Endodermal cell (in vitro differentiated cells): Measurements from ENCODE around the gene ANXA8. TPM values are rescaled to one million over a fixed set of nuclear protein-coding genes. Genes with fewer than 3 reads are reported as not detected.

ENCODE experiments used
- DNase-seq: peaks from one replicate; pipeline ENCODE4 v3.0.0-alpha.2; 2017
- H3K27ac ChIP-seq: 2 replicates; pipeline ENCODE4 v1.5.1; 2013; ENCODE audit warnings: mild to moderate bottlenecking, low read depth, low read length, moderate library complexity
- H3K27me3 ChIP-seq: 2 replicates; pipeline ENCODE4 v1.6.1; 2013; ENCODE audit warnings: mild to moderate bottlenecking, low read length, moderate library complexity; ENCODE audit not compliant: insufficient read depth, control insufficient read depth, poor library complexity, severe bottlenecking
- H3K36me3 ChIP-seq: 2 replicates; pipeline ENCODE4 v1.7.0; 2013; ENCODE audit warnings: mild to moderate bottlenecking, low read length, moderate library complexity; ENCODE audit not compliant: control insufficient read depth, insufficient read depth
- H3K4me1 ChIP-seq: one replicate; pipeline ENCODE4 v1.7.0; 2013; ENCODE audit warnings: low read length; ENCODE audit not compliant: control insufficient read depth, insufficient read depth
- H3K4me3 ChIP-seq: 2 replicates; pipeline ENCODE4 v1.5.1; 2013; ENCODE audit warnings: mild to moderate bottlenecking, low read length, moderate library complexity
- H3K9ac ChIP-seq: 2 replicates; pipeline ENCODE4 v1.6.1; 2013; ENCODE audit warnings: mild to moderate bottlenecking, low read length, moderate library complexity; ENCODE audit not compliant: poor library complexity, severe bottlenecking; ENCODE audit errors: extremely low read depth
- H3K9me3 ChIP-seq: 2 replicates; pipeline ENCODE4 v1.6.1; 2013; ENCODE audit warnings: mild to moderate bottlenecking, low read length, moderate library complexity; ENCODE audit not compliant: control insufficient read depth
- H3K27ac Mint-ChIP-seq: 2 replicates; pipeline ENCODE4 v1.8.0; 2020; ENCODE audit warnings: mixed read lengths
- H3K27me3 Mint-ChIP-seq: 2 replicates; pipeline ENCODE4 v1.8.0; 2021; ENCODE audit warnings: mild to moderate bottlenecking, mixed read lengths; ENCODE audit not compliant: insufficient read depth
- H3K36me3 Mint-ChIP-seq: 2 replicates; pipeline ENCODE4 v1.8.0; 2020; ENCODE audit warnings: low read depth, mixed read lengths
- H3K4me1 Mint-ChIP-seq: 2 replicates; pipeline ENCODE4 v1.8.0; 2020; ENCODE audit warnings: mixed read lengths
- H3K4me3 Mint-ChIP-seq: 2 replicates; pipeline ENCODE4 v1.8.0; 2020; ENCODE audit warnings: mild to moderate bottlenecking, moderate library complexity, mixed read lengths
- H3K9me3 Mint-ChIP-seq: 2 replicates; pipeline ENCODE4 v1.8.0; 2020; ENCODE audit warnings: mild to moderate bottlenecking, mixed read lengths
- CTCF ChIP-seq: fragments of 200-600 bp; sonication (generic); conservative IDR thresholded peaks from 2 replicates; pipeline ENCODE4 v1.5.0; 2021; ENCODE audit warnings: antibody characterized with exemption, mild to moderate bottlenecking
- WGBS, 2 experiments: methylation state at CpG; one replicate each; pipeline versions ENCODE4 v1.1.5 to v1.1.7; 2013; ENCODE audit warnings: missing lambda C conversion rate in 2 of 2, mixed read lengths in 1 of 2; ENCODE audit not compliant: insufficient coverage in 1 of 2, insufficient read length in 1 of 2; 5-methylcytosine and 5-hydroxymethylcytosine counted together
- total RNA-seq, 2 donors: library from RNA; stranded (reverse); fragmentation: NEBNext Ultra II Directional in 1 of 2; extraction: Animal tissue kit (Norgen Biotek cat#: 25700) in 1 of 2; gene quantifications; 2 replicates in 1 of 2; 3 replicates in 1 of 2; pipeline ENCODE4 v1.2.1, GENCODE V29; 2021

ANXA8 gene
- total RNA-seq, 2 donors from 2014 or later = 0.33 to 0.37 TPM

- Histone ChIP-seq H3K27ac (no peak overlapping the region), H3K36me3 (no peaks in the 10 kb centered on the region), H3K4me3 (no peak overlapping the region), H3K4me1 (no peaks in the 10 kb centered on the region), H3K9me3 (no peaks in the 10 kb centered on the region), H3K27me3 (no peaks in the 10 kb centered on the region), H3K9ac (no peak overlapping the region)
- peaks cover 5% of the 10 kb centered on the region for H3K27me3 Mint-ChIP-seq
- peaks cover 1% of the 10 kb centered on the region for H3K9me3 Mint-ChIP-seq
- no peak for TF ChIP-seq CTCF
- no peaks in the 10 kb centered on the region for H3K36me3 Mint-ChIP-seq
- H3K4me3 Mint-ChIP-seq = no peak overlapping the region
- H3K27ac Mint-ChIP-seq = no peak overlapping the region
- peak; percentile 58 for DNase-seq
- peaks cover 6% of the 10 kb centered on the region for H3K4me1 Mint-ChIP-seq
- 83 to 86% methylated on average over 3 to 4 of the region's 4 CpGs for WGBS, 2 experiments
Observed at GRCh38 chr10:47423476-47423875, 60.4 kb downstream of the ANXA8 start.

- 92 to 93% methylated on average over 6 to 7 of the region's 7 CpGs for WGBS, 2 experiments
- H3K9me3 ChIP-seq = no peaks in the 10 kb centered on the region
Observed at GRCh38 chr10:47421057-47421952, 62.6 kb downstream of the ANXA8 start.

More at GRCh38 chr10:47421057-47421952, 62.6 kb downstream of the ANXA8 start:
- H3K4me1 Mint-ChIP-seq = peaks cover 6% of the 10 kb centered on the region
- H3K27me3 ChIP-seq = no peaks in the 10 kb centered on the region
- H3K9ac ChIP-seq = no peak overlapping the region
- H3K4me3 Mint-ChIP-seq = no peak overlapping the region
- no peaks in the 10 kb centered on the region for H3K9me3 Mint-ChIP-seq
- H3K36me3 Mint-ChIP-seq = no peaks in the 10 kb centered on the region
- H3K36me3 ChIP-seq = no peaks in the 10 kb centered on the region
- H3K27me3 Mint-ChIP-seq = peaks cover 2% of the 10 kb centered on the region
- H3K27ac ChIP-seq = no peak overlapping the region
- no peak for TF ChIP-seq CTCF
- H3K4me3 ChIP-seq = no peak overlapping the region
- DNase-seq = no peak
- no peaks in the 10 kb centered on the region for H3K4me1 ChIP-seq
- H3K27ac Mint-ChIP-seq = no peak overlapping the region
